GM21825 (cell line): ENCODE measurements around the gene THAP7.

ENCODE experiments used
- ATAC-seq: cut with Tn5 transposase; IDR thresholded peaks from one replicate; pipeline ENCODE4 v1.9.1; 2021; ENCODE audit warnings: mild to moderate bottlenecking, moderate library complexity; ENCODE audit not compliant: unreplicated experiment

Gene THAP7

GRCh38 chr22:20965104-20965887 lies 36.6 kb downstream of the THAP7 start:
- no peak for ATAC-seq

GRCh38 chr22:20964799-20965103 lies 37.2 kb downstream of the THAP7 start:
- ATAC-seq = no peak

- ATAC-seq = no peak
These were observed 37.7 kb downstream of the THAP7 start for GRCh38 chr22:20964090-20964798.

GRCh38 chr22:20963201-20964052 lies 38.5 kb downstream of the THAP7 start:
- no peak for ATAC-seq

GRCh38 chr22:20962491-20962945 lies 39.4 kb downstream of the THAP7 start:
- ATAC-seq = no peak

- ATAC-seq = no peak
These were observed 41.3 kb downstream of the THAP7 start for GRCh38 chr22:20960609-20961008.

- no peak for ATAC-seq
These were observed 42.1 kb downstream of the THAP7 start for GRCh38 chr22:20959578-20960461.

- no peak for ATAC-seq
These were observed 44.1 kb downstream of the THAP7 start for GRCh38 chr22:20957683-20958431.

GRCh38 chr22:20957102-20957682 lies 44.7 kb downstream of the THAP7 start:
- no peak for ATAC-seq

GRCh38 chr22:20956258-20957101 lies 45.4 kb downstream of the THAP7 start:
- no peak for ATAC-seq

GRCh38 chr22:20955548-20955947 lies 46.4 kb downstream of the THAP7 start:
- no peak for ATAC-seq

GRCh38 chr22:20953668-20954500 lies 48.0 kb downstream of the THAP7 start:
- no peak for ATAC-seq

- no peak for ATAC-seq
These were observed 48.6 kb downstream of the THAP7 start for GRCh38 chr22:20953342-20953608.

- ATAC-seq = no peak
These were observed 49.2 kb downstream of the THAP7 start for GRCh38 chr22:20952544-20953341.

GRCh38 chr22:20951932-20952380 lies 50.0 kb downstream of the THAP7 start:
- no peak for ATAC-seq

GRCh38 chr22:20951151-20951931 lies 50.6 kb downstream of the THAP7 start:
- no peak for ATAC-seq
